ENCODE results near the gene PDLIM4. TPM values are rescaled to one million over a fixed set of nuclear protein-coding genes. Genes with fewer than 3 reads are reported as not detected.
A peak's percentile ranks its signal among the peaks of the same experiment; 100 is the strongest.

PDLIM4 gene
- 10 to 100 TPM in 3 of 4 donors, 1 to 10 TPM in 1; 9.7 to 43.4 (median 19.7) TPM for total RNA-seq

- intact Hi-C loops (cut with DNase I; ENCODE audit: low total_unique reads) (loop anchor here (5.0 kb wide), 1 partner anchor 35 kb away; the partner anchor contains the start of gene SLC22A4), in situ Hi-C loops (cut with MboI; ENCODE audit: low pct_ligation_motif_present in 1 of 4, low pct_unique_long_range_greater_than_20kb in 1 of 4, low sequenced_read_pairs in 3 of 4) (loop anchor here in 1 of 4 donors (25.0 kb wide), 1 partner anchor 280 kb away; the partner anchor contains the start of gene IL5)
- Histone ChIP-seq H3K27ac (peak within 1 kb of the TSS; percentile 87 to 97 (median 94)), H3K36me3 (no peaks in the 10 kb centered on the region), H3K27me3 (peaks cover 17% of the 10 kb centered on the region), H3K4me3 (peak within 1 kb of the TSS; percentile 27 to 67 (median 52)), H3K4me1 (peaks cover 7 to 43% (median 27%) of the 10 kb centered on the region in 4 donors), H3K9me3 (no peaks in the 10 kb centered on the region)
- DNase-seq: peak; percentile 25
- TF ChIP-seq, protein P1, sequence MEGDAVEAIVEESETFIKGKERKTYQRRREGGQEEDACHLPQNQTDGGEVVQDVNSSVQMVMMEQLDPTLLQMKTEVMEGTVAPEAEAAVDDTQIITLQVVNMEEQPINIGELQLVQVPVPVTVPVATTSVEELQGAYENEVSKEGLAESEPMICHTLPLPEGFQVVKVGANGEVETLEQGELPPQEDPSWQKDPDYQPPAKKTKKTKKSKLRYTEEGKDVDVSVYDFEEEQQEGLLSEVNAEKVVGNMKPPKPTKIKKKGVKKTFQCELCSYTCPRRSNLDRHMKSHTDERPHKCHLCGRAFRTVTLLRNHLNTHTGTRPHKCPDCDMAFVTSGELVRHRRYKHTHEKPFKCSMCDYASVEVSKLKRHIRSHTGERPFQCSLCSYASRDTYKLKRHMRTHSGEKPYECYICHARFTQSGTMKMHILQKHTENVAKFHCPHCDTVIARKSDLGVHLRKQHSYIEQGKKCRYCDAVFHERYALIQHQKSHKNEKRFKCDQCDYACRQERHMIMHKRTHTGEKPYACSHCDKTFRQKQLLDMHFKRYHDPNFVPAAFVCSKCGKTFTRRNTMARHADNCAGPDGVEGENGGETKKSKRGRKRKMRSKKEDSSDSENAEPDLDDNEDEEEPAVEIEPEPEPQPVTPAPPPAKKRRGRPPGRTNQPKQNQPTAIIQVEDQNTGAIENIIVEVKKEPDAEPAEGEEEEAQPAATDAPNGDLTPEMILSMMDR (IDR thresholded peaks at IDR 0.05): no peak
- TF ChIP-seq POLR2A (IDR thresholded peaks at IDR 0.05): peak; percentile 57
- TF ChIP-seq POLR2AphosphoS5 (IDR thresholded peaks at IDR 0.05): peak in 2 of 3 donors; percentile 74 to 86
- TF ChIP-seq EP300 (IDR thresholded peaks at IDR 0.05; ENCODE audit: low read depth): no peak
- 42% methylated on average over 39 of the region's 88 CpGs; no CpG with 5 or more reads in 1 of the 2 donors for WGBS, 2 donors (ENCODE audit: low coverage in 1 of 2)
Measured at GRCh38 chr5:132257131-132258101, at the start of gene PDLIM4. Gene PDLIM4 (plus strand): TSS chr5:132257696. CDS start chr5:132257735, 39 bp downstream.

GRCh38 chr5:132207778-132208177 lies 49.7 kb upstream of the PDLIM4 start:
- Histone ChIP-seq H3K9me3 (no peaks in the 10 kb centered on the region), H3K36me3 (peaks cover 0 to 29% (median 9%) of the 10 kb centered on the region in 4 donors), H3K27me3 (no peaks in the 10 kb centered on the region), H3K4me1 (peaks cover 0 to 4% (median 0%) of the 10 kb centered on the region in 4 donors), H3K27ac (no peak overlapping the region), H3K4me3 (no peak overlapping the region)
- DNase-seq: no peak
- intact Hi-C loops (cut with DNase I; ENCODE audit: low total_unique reads): no loop called here
- in situ Hi-C loops (cut with MboI; ENCODE audit: low pct_ligation_motif_present in 1 of 4, low pct_unique_long_range_greater_than_20kb in 1 of 4, low sequenced_read_pairs in 3 of 4): no loop called here
- 84% methylated on average over 5 of the region's 5 CpGs; no CpG with 5 or more reads in 1 of the 2 donors for WGBS, 2 donors (ENCODE audit: low coverage in 1 of 2)
- TF ChIP-seq, protein P1 (IDR thresholded peaks at IDR 0.05): no peak
- TF ChIP-seq POLR2A (IDR thresholded peaks at IDR 0.05) (no peak), POLR2AphosphoS5 (IDR thresholded peaks at IDR 0.05) (no peak), EP300 (IDR thresholded peaks at IDR 0.05; ENCODE audit: low read depth) (no peak)

DNA sequence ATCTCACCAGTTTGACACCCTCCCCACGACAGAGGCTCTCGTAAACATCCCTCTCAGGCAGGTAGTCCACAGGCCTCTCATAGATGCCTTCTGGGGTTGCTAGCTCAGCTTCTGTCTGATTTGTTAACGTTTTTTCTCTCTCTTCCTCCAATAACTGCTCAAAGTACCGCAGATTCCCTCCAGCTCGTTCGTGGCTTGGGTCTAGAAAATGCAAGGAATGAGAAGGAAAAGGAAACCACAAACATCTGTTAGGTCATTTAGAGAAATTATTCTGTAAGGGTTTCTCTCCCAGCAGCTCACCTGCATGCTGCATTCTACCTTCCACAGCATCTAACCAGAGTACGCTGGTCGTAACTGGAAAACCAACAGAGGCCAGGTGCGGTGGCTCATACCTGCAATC lies 48.4 kb upstream of the PDLIM4 start:
- intact Hi-C loops (cut with DNase I; ENCODE audit: low total_unique reads): no loop called here
- Histone ChIP-seq H3K9me3 (no peaks in the 10 kb centered on the region), H3K36me3 (peaks cover 0 to 30% (median 12%) of the 10 kb centered on the region in 4 donors), H3K4me1 (peaks cover 0 to 4% (median 0%) of the 10 kb centered on the region in 4 donors), H3K4me3 (no peak overlapping the region), H3K27ac (no peak overlapping the region), H3K27me3 (no peaks in the 10 kb centered on the region)
- no peak for DNase-seq
- WGBS, 2 donors (ENCODE audit: low coverage in 1 of 2): 48 to 77% methylated on average over 5 to 9 of the region's 9 CpGs
- in situ Hi-C loops (cut with MboI; ENCODE audit: low pct_ligation_motif_present in 1 of 4, low pct_unique_long_range_greater_than_20kb in 1 of 4, low sequenced_read_pairs in 3 of 4): no loop called here
- TF ChIP-seq POLR2A (IDR thresholded peaks at IDR 0.05): no peak
- TF ChIP-seq POLR2AphosphoS5 (IDR thresholded peaks at IDR 0.05): no peak
- no peak for TF ChIP-seq EP300 (IDR thresholded peaks at IDR 0.05; ENCODE audit: low read depth)
- TF ChIP-seq, protein P1 (IDR thresholded peaks at IDR 0.05): no peak
